ENCODE measurements around the gene MVB12B. TPM values are rescaled to one million over a fixed set of nuclear protein-coding genes. Genes with fewer than 3 reads are reported as not detected.

MVB12B gene
- total RNA-seq, 2 experiments from 2014 or later: 14.3 to 15.3 TPM

DNA sequence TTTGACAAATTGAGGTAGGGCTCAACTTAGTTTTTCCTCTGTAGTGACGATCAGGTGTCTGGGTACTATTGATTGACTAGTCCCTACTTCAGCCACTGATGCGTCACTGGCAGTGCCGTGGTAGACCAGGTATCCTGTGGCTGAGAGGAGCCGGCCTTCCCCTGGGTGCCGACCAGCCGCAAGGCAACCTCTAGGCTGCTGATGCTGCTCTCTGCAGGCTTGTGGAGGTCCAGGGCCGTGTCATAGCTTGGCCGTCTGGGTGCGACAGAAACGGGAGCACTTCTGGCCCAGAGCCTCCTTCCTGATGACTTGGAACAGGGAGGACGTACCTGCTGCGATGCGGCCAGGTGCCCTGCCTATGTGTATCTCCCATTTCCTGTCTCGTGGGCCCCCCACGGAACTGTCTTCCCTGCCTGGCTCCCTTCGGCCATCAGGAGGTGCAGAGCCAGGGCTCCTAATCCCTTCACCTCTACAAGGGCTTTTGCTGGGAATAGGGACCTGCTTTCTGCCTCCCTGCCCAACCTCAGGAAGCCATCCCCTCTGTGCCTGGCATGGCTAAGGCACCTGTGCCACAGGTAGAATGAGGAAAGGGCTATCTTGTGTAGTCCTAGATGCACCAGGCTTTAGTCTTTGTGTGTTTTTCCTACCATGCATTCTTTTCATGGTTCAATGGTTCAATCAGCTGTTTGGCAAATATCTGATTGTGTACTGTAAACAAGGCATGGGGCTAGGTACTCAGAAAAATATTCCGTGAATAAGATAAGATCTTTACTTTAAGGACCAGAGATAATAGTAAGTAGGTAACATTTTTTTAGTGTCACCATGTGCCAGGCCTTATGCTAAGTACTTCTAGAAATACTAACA, 44.6 kb downstream of the MVB12B start:
- Histone ChIP-seq H3K4me3 (ENCODE audit: low read length) (no peak overlapping the region), H3K9me3 (ENCODE audit: control insufficient read depth in 1 of 2, insufficient read depth in 1 of 2, low read length in 2 of 2) (no peaks in the 10 kb centered on the region), H3K4me1 (ENCODE audit: insufficient read depth, low read length) (peaks cover 5% of the 10 kb centered on the region), H3K27ac (ENCODE audit: low read depth in 1 of 2, low read length in 2 of 2) (no peak overlapping the region), H3K27me3 (ENCODE audit: control insufficient read depth in 1 of 2, insufficient read depth in 2 of 2, low read length in 2 of 2) (no peaks in the 10 kb centered on the region), H3K36me3 (ENCODE audit: insufficient read depth, low read length) (peaks cover 3% of the 10 kb centered on the region)
- Mint-ChIP-seq H3K9me3 (no peaks in the 10 kb centered on the region), H3K36me3 (ENCODE audit: low read depth) (peaks cover 16% of the 10 kb centered on the region), H3K4me3 (no peak overlapping the region), H3K27me3 (no peaks in the 10 kb centered on the region), H3K4me1 (ENCODE audit: low read depth) (peaks cover 18% of the 10 kb centered on the region), H3K27ac (no peak overlapping the region)
- no peak for ATAC-seq (ENCODE audit: poor library complexity)
- CTCF ChIA-PET: no interaction called here
- POLR2A ChIA-PET: no interaction called here
- intact Hi-C loops (cut with DNase I, micrococcal nuclease): no loop called here
- TF ChIP-seq, protein P1, sequence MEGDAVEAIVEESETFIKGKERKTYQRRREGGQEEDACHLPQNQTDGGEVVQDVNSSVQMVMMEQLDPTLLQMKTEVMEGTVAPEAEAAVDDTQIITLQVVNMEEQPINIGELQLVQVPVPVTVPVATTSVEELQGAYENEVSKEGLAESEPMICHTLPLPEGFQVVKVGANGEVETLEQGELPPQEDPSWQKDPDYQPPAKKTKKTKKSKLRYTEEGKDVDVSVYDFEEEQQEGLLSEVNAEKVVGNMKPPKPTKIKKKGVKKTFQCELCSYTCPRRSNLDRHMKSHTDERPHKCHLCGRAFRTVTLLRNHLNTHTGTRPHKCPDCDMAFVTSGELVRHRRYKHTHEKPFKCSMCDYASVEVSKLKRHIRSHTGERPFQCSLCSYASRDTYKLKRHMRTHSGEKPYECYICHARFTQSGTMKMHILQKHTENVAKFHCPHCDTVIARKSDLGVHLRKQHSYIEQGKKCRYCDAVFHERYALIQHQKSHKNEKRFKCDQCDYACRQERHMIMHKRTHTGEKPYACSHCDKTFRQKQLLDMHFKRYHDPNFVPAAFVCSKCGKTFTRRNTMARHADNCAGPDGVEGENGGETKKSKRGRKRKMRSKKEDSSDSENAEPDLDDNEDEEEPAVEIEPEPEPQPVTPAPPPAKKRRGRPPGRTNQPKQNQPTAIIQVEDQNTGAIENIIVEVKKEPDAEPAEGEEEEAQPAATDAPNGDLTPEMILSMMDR (IDR thresholded peaks at IDR 0.05): no peak
- no peak for DNase-seq

DNA sequence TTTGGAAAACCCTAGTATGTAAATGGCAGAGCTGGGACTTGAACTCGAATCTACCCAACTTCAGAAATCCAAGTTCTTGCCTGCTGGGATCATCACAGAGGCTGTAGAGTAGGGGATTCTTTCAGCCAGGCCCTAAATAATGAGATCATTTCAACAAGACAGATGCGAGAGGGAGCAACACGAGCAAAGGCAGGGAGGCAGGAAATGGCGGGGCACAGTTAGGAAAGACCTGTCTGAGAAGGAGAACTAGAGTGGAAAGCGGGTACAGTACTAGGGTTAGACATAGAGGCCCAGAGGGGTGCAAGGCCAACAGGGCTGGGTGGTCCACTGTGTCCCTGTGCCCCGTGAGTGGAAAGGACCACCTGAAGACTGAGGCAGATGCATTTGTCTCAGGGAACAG, 46.1 kb downstream of the MVB12B start:
- H3K4me1 Mint-ChIP-seq (ENCODE audit: low read depth): peaks cover 22% of the 10 kb centered on the region
- TF ChIP-seq, protein P1 (IDR thresholded peaks at IDR 0.05): no peak
- H3K36me3 Mint-ChIP-seq (ENCODE audit: low read depth): peaks cover 8% of the 10 kb centered on the region
- no peak overlapping the region for H3K4me3 Mint-ChIP-seq
- ATAC-seq (ENCODE audit: poor library complexity) (no peak), DNase-seq (no peak)
- no peaks in the 10 kb centered on the region for H3K27me3 Mint-ChIP-seq
- Histone ChIP-seq H3K4me3 (ENCODE audit: low read length) (no peak overlapping the region), H3K4me1 (ENCODE audit: insufficient read depth, low read length) (peaks cover 5% of the 10 kb centered on the region), H3K27ac (ENCODE audit: low read depth in 1 of 2, low read length in 2 of 2) (no peak overlapping the region), H3K27me3 (ENCODE audit: control insufficient read depth in 1 of 2, insufficient read depth in 2 of 2, low read length in 2 of 2) (no peaks in the 10 kb centered on the region), H3K9me3 (ENCODE audit: control insufficient read depth in 1 of 2, insufficient read depth in 1 of 2, low read length in 2 of 2) (no peaks in the 10 kb centered on the region), H3K36me3 (ENCODE audit: insufficient read depth, low read length) (no peaks in the 10 kb centered on the region)
- POLR2A ChIA-PET: no interaction called here
- H3K27ac Mint-ChIP-seq: no peak overlapping the region
- CTCF ChIA-PET: no interaction called here
- H3K9me3 Mint-ChIP-seq: no peaks in the 10 kb centered on the region
- intact Hi-C loops (cut with DNase I, micrococcal nuclease): no loop called here

DNA sequence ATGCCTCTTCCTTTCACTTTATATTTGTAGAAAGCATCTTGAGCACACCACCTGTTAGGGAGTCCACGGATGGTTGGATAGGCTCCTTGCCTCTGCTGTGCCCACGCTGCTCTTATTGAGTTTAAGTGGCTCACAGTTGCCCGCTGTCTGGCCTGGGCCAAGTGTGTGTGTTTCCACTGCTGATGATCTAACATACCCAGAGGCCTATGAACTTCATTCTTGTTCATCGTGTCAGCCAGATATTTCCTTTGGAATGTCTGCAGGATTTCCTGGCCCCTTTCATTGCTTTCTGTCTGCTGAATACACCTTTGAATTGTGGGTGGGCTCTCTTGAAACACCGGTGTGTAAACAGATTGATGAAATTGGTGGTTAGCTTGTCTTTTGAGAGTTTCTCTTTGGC, 46.6 kb downstream of the MVB12B start:
- no peak for ATAC-seq (ENCODE audit: poor library complexity)
- TF ChIP-seq, protein P1 (IDR thresholded peaks at IDR 0.05): no peak
- CTCF ChIA-PET: no interaction called here

More for the DNA sequence above, 46.6 kb downstream of the MVB12B start:
- H3K27me3 Mint-ChIP-seq: no peaks in the 10 kb centered on the region
- POLR2A ChIA-PET: no interaction called here
- H3K4me3 ChIP-seq (ENCODE audit: low read length): no peak overlapping the region
- peaks cover 5% of the 10 kb centered on the region for H3K36me3 Mint-ChIP-seq (ENCODE audit: low read depth)
- no peak overlapping the region for H3K4me3 Mint-ChIP-seq
- H3K4me1 ChIP-seq (ENCODE audit: insufficient read depth, low read length): peaks cover 5% of the 10 kb centered on the region
- peaks cover 22% of the 10 kb centered on the region for H3K4me1 Mint-ChIP-seq (ENCODE audit: low read depth)
- no peaks in the 10 kb centered on the region for H3K36me3 ChIP-seq (ENCODE audit: insufficient read depth, low read length)
- no peaks in the 10 kb centered on the region for H3K9me3 ChIP-seq (ENCODE audit: control insufficient read depth in 1 of 2, insufficient read depth in 1 of 2, low read length in 2 of 2)
- intact Hi-C loops (cut with DNase I, micrococcal nuclease): no loop called here
- no peak for DNase-seq
- no peak overlapping the region for H3K27ac ChIP-seq (ENCODE audit: low read depth in 1 of 2, low read length in 2 of 2)
- H3K27ac Mint-ChIP-seq: no peak overlapping the region
- no peaks in the 10 kb centered on the region for H3K27me3 ChIP-seq (ENCODE audit: control insufficient read depth in 1 of 2, insufficient read depth in 2 of 2, low read length in 2 of 2)
- H3K9me3 Mint-ChIP-seq: no peaks in the 10 kb centered on the region

All from CD4-positive, alpha-beta T cell (primary cell).